K562 (cell line): ENCODE results near the gene IRF9. TPM values are rescaled to one million over a fixed set of nuclear protein-coding genes. Genes with fewer than 3 reads are reported as not detected.

ENCODE experiments used
- CC2D1A ChIP-seq: fragments of 450-650 bp; IDR thresholded peaks from 2 replicates; pipeline ENCODE4 v1.6.1; 2017; ENCODE audit warnings: mild to moderate bottlenecking
- FOXA1 ChIP-seq: fragments of 450-650 bp; IDR thresholded peaks from 2 replicates; pipeline ENCODE4 v1.6.1; 2016; ENCODE audit warnings: mild to moderate bottlenecking, borderline replicate concordance
- HDAC2 ChIP-seq: fragments of 450-650 bp; IDR thresholded peaks from 2 replicates; pipeline ENCODE4 v1.6.1; 2016; ENCODE audit warnings: mild to moderate bottlenecking
- KLF13 ChIP-seq: fragments of 450-650 bp; IDR thresholded peaks from 2 replicates; pipeline ENCODE4 v1.6.1; 2016; ENCODE audit warnings: missing genetic modification characterization, low read depth, mild to moderate bottlenecking, missing compliant biosample characterization, moderate library complexity, borderline replicate concordance
- MAFF ChIP-seq: IDR thresholded peaks from 2 replicates; pipeline ENCODE4 v1.6.1; 2012; ENCODE audit warnings: low read length, improper control_type of control experiment
- MTA3 ChIP-seq: fragments of 450-650 bp; formaldehyde crosslinking; IDR thresholded peaks from 2 replicates; pipeline ENCODE4 v1.6.1; 2017; ENCODE audit warnings: mild to moderate bottlenecking, borderline replicate concordance
- NRF1 ChIP-seq, 2 experiments: fragments of 450-650 bp; IDR thresholded peaks in 1 of 2; conservative IDR thresholded peaks in 1 of 2; 2 replicates each; pipeline ENCODE4 v1.6.1; 2014; ENCODE audit warnings: mild to moderate bottlenecking in 2 of 2
- SMAD3 ChIP-seq: fragments of 450-650 bp; formaldehyde crosslinking; conservative IDR thresholded peaks from 2 replicates; pipeline ENCODE4 v1.4.0; 2020; ENCODE audit warnings: mild to moderate bottlenecking
- SMARCA5 ChIP-seq: fragments of 450-650 bp; IDR thresholded peaks from 2 replicates; pipeline ENCODE4 v1.6.1; 2016
- SMARCE1 ChIP-seq: fragments of 450-650 bp; IDR thresholded peaks from 2 replicates; pipeline ENCODE4 v1.7.1; 2016; ENCODE audit warnings: mild to moderate bottlenecking
- SPI1 ChIP-seq: IDR thresholded peaks from 2 replicates; pipeline ENCODE4 v1.6.1; 2011; ENCODE audit warnings: low read depth, low read length, control low read depth, borderline replicate concordance
- TBP ChIP-seq: optimal IDR thresholded peaks from 2 replicates; pipeline ENCODE3; 2011; ENCODE audit warnings: low read depth, low read length, improper control_type of control experiment
- TFAM ChIP-seq: fragments of 250-450 bp; sonication (Bioruptor Pico); conservative IDR thresholded peaks from 2 replicates; pipeline ENCODE4 v1.5.0; 2021; ENCODE audit warnings: mild to moderate bottlenecking, moderate library complexity
- ZFP30 ChIP-seq: fragments of 250-450 bp; sonication (Bioruptor Pico); IDR thresholded peaks from 2 replicates; pipeline ENCODE4 v1.8.0; 2022; ENCODE audit warnings: moderate library complexity, mild to moderate bottlenecking, inconsistent platforms, borderline replicate concordance
- ZNF121 ChIP-seq: sonication (generic); formaldehyde crosslinking; conservative IDR thresholded peaks from 2 replicates; pipeline ENCODE4 v1.8.0; 2022; ENCODE audit warnings: missing genetic modification reagents
- ZNF232 ChIP-seq: sonication (generic); formaldehyde crosslinking; IDR thresholded peaks from 2 replicates; pipeline ENCODE4 v1.8.0; 2022; ENCODE audit warnings: mild to moderate bottlenecking, missing genetic modification reagents
- polyA plus RNA-seq, 8 experiments: library from polyadenylated mRNA; depleted of rRNA in 4 of 8; stranded (reverse) in 5 of 8; unstranded in 3 of 8; fragments of >200 nt; fragmentation: Nextera tagmentation in 2 of 8; fragmentation: Illumina TruSeq in 1 of 8; extraction: Ambion mirVana in 2 of 8; extraction: Trizol in 1 of 8; gene quantifications; 2 replicates each; pipeline versions ENCODE4 v1.2.1 to v1.2.3, GENCODE V29; 2011 to 2014; ENCODE audit warnings: inconsistent platforms in 1 of 8, missing spikeins in 1 of 8
- total RNA-seq, 7 experiments: library from RNA; depleted of rRNA in 6 of 7; stranded (reverse); fragments of >200 nt in 6 of 7; fragmentation: Illumina TruSeq in 2 of 7; extraction: Trizol in 2 of 7; gene quantifications; 2 replicates each; pipeline versions ENCODE4 v1.2.1 to v1.2.3, GENCODE V29; 2011 to 2021; ENCODE audit warnings: low replicate concordance in 1 of 7
- TF ChIP-seq, protein P1 (sequence below): fragments of 250-450 bp; sonication (Bioruptor Pico); IDR thresholded peaks from 2 replicates; pipeline ENCODE4 v1.4.0; 2020; ENCODE audit warnings: mild to moderate bottlenecking, moderate library complexity
- TF ChIP-seq, protein P2 (sequence below): fragments of 450-650 bp; formaldehyde crosslinking; IDR thresholded peaks from 2 replicates; pipeline ENCODE4 v1.4.0; 2022; ENCODE audit warnings: mild to moderate bottlenecking, moderate library complexity
- TF ChIP-seq, protein P3 (sequence below): fragments of 450-650 bp; IDR thresholded peaks from 2 replicates; pipeline ENCODE4 v1.6.1; 2016
- TF ChIP-seq, protein P4 (sequence below): fragments of 450-650 bp; formaldehyde crosslinking; IDR thresholded peaks from 2 replicates; pipeline ENCODE4 v1.4.0; 2020; ENCODE audit warnings: mild to moderate bottlenecking, moderate library complexity
- TF ChIP-seq, protein P5 (sequence below): sonication (generic); formaldehyde crosslinking; IDR thresholded peaks from 2 replicates; pipeline ENCODE4 v1.8.0; 2022; ENCODE audit warnings: mild to moderate bottlenecking, missing genetic modification reagents
- TF ChIP-seq, protein P6 (sequence below): fragments of 250-450 bp; sonication (Bioruptor Pico); IDR thresholded peaks from 2 replicates; pipeline ENCODE4 v1.9.0; 2021; ENCODE audit warnings: mild to moderate bottlenecking

Gene IRF9
- total and polyA plus RNA-seq, 9 of the 15 experiments (the other 6 are each of a cell fraction or from before 2014, with no cell fraction given): 0.79 to 14.8 (median 6.1) TPM

DNA sequence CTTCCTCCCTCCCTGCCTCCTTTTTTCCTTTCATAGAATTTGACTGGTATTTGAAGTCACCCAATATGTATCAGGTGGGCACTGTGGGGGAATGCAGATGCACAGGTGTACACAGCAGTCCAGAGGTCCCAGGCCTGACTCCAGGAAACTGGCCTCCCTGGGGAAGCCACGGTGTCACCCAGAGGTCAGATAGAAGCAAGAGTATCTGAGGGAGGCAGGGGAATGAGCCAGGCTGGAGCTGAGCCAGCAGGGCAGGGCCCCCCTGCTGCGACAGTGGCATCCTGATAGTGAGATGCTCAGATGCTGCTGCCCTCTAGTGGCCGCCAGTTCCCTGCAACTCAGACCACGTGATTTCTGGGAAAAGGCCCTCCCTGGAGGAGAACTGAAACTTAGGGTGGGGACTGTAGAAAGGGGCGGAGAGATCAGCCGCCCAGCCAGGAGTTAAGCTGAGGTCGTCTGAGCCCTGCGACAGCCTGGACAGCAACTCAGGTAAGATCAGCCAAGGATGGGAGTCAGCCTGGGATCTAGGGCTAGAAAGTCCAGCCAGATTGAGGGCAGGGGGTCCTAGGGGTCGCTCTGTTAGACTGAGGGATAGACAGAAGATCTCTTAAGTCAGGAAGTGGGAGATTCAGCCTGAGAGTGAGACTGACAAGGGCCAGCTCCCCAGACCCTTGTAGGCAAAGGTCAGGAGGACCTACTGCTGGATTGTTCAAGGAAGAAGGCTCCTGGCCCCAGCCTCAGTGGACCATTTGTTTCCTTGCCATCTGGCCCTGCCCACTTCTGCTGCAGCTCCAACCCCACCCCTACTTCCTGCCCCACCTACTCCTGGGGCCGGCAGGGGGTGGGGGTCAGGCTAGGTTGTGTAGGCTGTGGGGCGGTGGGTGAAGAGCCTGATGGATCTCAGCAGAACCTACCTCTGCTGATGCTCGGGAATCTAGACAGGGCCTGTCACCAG, at the start of gene IRF9 (continued):
- 0 out of 2 replicates have a peak, but pooled peaks have one; percentile 45 for TF ChIP-seq HDAC2
- no peak for TF ChIP-seq ZFP30
- no peak for TF ChIP-seq FOXA1
- no peak for TF ChIP-seq SPI1
- TF ChIP-seq, protein P1, sequence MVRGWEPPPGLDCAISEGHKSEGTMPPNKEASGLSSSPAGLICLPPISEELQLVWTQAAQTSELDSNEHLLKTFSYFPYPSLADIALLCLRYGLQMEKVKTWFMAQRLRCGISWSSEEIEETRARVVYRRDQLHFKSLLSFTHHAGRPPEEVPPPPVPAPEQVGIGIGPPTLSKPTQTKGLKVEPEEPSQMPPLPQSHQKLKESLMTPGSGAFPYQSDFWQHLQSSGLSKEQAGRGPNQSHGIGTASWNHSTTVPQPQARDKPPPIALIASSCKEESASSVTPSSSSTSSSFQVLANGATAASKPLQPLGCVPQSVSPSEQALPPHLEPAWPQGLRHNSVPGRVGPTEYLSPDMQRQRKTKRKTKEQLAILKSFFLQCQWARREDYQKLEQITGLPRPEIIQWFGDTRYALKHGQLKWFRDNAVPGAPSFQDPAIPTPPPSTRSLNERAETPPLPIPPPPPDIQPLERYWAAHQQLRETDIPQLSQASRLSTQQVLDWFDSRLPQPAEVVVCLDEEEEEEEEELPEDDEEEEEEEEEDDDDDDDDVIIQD: no peak
- no peak for TF ChIP-seq ZNF232 (CRISPR knock-in tag)
- peak in 1 of 2 experiments; percentile 25; a peak in 1 of 4 replicates for TF ChIP-seq NRF1 (conservative IDR thresholded peaks at IDR 0.05 in 1 of 2, IDR thresholded peaks at IDR 0.05 in 1 of 2)
- no peak for TF ChIP-seq ZNF121 (CRISPR knock-in tag)
- 0 out of 2 replicates have a peak, but pooled peaks have one; percentile 35 for TF ChIP-seq CC2D1A
- TF ChIP-seq SMARCA5: no peak
- TF ChIP-seq, protein P2, sequence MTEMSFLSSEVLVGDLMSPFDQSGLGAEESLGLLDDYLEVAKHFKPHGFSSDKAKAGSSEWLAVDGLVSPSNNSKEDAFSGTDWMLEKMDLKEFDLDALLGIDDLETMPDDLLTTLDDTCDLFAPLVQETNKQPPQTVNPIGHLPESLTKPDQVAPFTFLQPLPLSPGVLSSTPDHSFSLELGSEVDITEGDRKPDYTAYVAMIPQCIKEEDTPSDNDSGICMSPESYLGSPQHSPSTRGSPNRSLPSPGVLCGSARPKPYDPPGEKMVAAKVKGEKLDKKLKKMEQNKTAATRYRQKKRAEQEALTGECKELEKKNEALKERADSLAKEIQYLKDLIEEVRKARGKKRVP (CRISPR knock-in tag): no peak
- no peak for TF ChIP-seq KLF13 (tag)
- TF ChIP-seq, protein P3, sequence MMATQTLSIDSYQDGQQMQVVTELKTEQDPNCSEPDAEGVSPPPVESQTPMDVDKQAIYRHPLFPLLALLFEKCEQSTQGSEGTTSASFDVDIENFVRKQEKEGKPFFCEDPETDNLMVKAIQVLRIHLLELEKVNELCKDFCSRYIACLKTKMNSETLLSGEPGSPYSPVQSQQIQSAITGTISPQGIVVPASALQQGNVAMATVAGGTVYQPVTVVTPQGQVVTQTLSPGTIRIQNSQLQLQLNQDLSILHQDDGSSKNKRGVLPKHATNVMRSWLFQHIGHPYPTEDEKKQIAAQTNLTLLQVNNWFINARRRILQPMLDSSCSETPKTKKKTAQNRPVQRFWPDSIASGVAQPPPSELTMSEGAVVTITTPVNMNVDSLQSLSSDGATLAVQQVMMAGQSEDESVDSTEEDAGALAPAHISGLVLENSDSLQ: no peak
- TF ChIP-seq, protein P4, sequence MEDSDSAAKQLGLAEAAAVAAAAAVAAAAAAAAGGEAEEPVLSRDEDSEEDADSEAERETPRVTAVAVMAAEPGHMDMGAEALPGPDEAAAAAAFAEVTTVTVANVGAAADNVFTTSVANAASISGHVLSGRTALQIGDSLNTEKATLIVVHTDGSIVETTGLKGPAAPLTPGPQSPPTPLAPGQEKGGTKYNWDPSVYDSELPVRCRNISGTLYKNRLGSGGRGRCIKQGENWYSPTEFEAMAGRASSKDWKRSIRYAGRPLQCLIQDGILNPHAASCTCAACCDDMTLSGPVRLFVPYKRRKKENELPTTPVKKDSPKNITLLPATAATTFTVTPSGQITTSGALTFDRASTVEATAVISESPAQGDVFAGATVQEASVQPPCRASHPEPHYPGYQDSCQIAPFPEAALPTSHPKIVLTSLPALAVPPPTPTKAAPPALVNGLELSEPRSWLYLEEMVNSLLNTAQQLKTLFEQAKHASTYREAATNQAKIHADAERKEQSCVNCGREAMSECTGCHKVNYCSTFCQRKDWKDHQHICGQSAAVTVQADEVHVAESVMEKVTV (CRISPR knock-in tag): peak; percentile 41
- TF ChIP-seq TBP: peak; percentile 36
- no peak for TF ChIP-seq MAFF
- TF ChIP-seq, protein P5, sequence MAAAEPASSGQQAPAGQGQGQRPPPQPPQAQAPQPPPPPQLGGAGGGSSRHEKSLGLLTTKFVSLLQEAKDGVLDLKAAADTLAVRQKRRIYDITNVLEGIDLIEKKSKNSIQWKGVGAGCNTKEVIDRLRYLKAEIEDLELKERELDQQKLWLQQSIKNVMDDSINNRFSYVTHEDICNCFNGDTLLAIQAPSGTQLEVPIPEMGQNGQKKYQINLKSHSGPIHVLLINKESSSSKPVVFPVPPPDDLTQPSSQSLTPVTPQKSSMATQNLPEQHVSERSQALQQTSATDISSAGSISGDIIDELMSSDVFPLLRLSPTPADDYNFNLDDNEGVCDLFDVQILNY (CRISPR knock-in tag): no peak
- no peak for TF ChIP-seq TFAM (CRISPR knock-in tag)
- TF ChIP-seq MTA3: 0 out of 2 replicates have a peak, but pooled peaks have one; percentile 73
- TF ChIP-seq, protein P6, sequence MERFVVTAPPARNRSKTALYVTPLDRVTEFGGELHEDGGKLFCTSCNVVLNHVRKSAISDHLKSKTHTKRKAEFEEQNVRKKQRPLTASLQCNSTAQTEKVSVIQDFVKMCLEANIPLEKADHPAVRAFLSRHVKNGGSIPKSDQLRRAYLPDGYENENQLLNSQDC: no peak
- no peak for TF ChIP-seq SMARCE1
- 0 out of 2 replicates have a peak, but pooled peaks have one; percentile 5 for TF ChIP-seq SMAD3 (CRISPR knock-in tag)
